HepG2 (cell line): Measurements from ENCODE around the gene SSBP4. TPM values are rescaled to one million over a fixed set of nuclear protein-coding genes. Genes with fewer than 3 reads are reported as not detected.

Experiments used
- FOXO4 ChIP-seq: sonication (generic); formaldehyde crosslinking; conservative IDR thresholded peaks from 2 replicates; pipeline ENCODE4 v1.8.1; 2023; ENCODE audit warnings: missing genetic modification reagents
- KDM2A ChIP-seq: sonication (generic); formaldehyde crosslinking; IDR thresholded peaks from 2 replicates; pipeline ENCODE4 v1.4.0; 2020; ENCODE audit warnings: low read depth, missing genetic modification reagents, borderline replicate concordance
- NCOA1 ChIP-seq: sonication (generic); formaldehyde crosslinking; IDR thresholded peaks from 2 replicates; pipeline ENCODE4 v1.9.0; 2021; ENCODE audit warnings: missing genetic modification reagents
- PITX1 ChIP-seq: sonication (generic); formaldehyde crosslinking; IDR thresholded peaks from 2 replicates; pipeline ENCODE4 v1.5.1; 2020; ENCODE audit warnings: mild to moderate bottlenecking, missing genetic modification reagents
- RBAK ChIP-seq: sonication (generic); formaldehyde crosslinking; IDR thresholded peaks from 2 replicates; pipeline ENCODE4 v1.5.1; 2020; ENCODE audit warnings: mild to moderate bottlenecking, missing genetic modification reagents
- RBM39 ChIP-seq: fragments of 200-400 bp; formaldehyde crosslinking; IDR thresholded peaks from one replicate; pipeline ENCODE4 v1.6.1; 2018; ENCODE audit warnings: antibody characterized with exemption, mild to moderate bottlenecking, low read depth, low read length; ENCODE audit not compliant: poor library complexity, severe bottlenecking
- SATB2 ChIP-seq: sonication (generic); formaldehyde crosslinking; IDR thresholded peaks from 2 replicates; pipeline ENCODE4 v1.5.0; 2020; ENCODE audit warnings: missing genetic modification reagents
- SRSF1 ChIP-seq: fragments of 200-400 bp; formaldehyde crosslinking; optimal IDR thresholded peaks from 2 replicates; pipeline ENCODE3; 2017; ENCODE audit warnings: mild to moderate bottlenecking, low read depth, low read length, moderate library complexity
- TFDP1 ChIP-seq: IDR thresholded peaks from 2 replicates; pipeline ENCODE4 v1.6.1; 2016; ENCODE audit warnings: missing compliant biosample characterization, missing genetic modification reagents, borderline replicate concordance
- TMF1 ChIP-seq: sonication (generic); formaldehyde crosslinking; IDR thresholded peaks from 2 replicates; pipeline ENCODE4 v1.8.1; 2022; ENCODE audit warnings: low read depth, missing genetic modification reagents
- TSC22D2 ChIP-seq: sonication (generic); formaldehyde crosslinking; IDR thresholded peaks from 2 replicates; pipeline ENCODE4 v1.5.1; 2020; ENCODE audit warnings: missing genetic modification reagents, mild to moderate bottlenecking, borderline replicate concordance
- ZBTB10 ChIP-seq: sonication (generic); formaldehyde crosslinking; IDR thresholded peaks from 2 replicates; pipeline ENCODE4 v1.4.0; 2020; ENCODE audit warnings: missing genetic modification reagents, borderline replicate concordance
- ZFP91 ChIP-seq: sonication (generic); formaldehyde crosslinking; IDR thresholded peaks from 2 replicates; pipeline ENCODE4 v1.9.0; 2022; ENCODE audit warnings: missing genetic modification reagents, mild to moderate bottlenecking, borderline replicate concordance
- ZNF205 ChIP-seq: IDR thresholded peaks from 2 replicates; pipeline ENCODE4 v1.6.1; 2018; ENCODE audit warnings: missing biosample characterization, missing genetic modification reagents
- ZNF512B ChIP-seq: sonication (generic); formaldehyde crosslinking; IDR thresholded peaks from 2 replicates; pipeline ENCODE4 v1.5.1; 2020; ENCODE audit warnings: missing genetic modification reagents, mild to moderate bottlenecking, borderline replicate concordance
- ZNF556 ChIP-seq: sonication (generic); formaldehyde crosslinking; IDR thresholded peaks from 2 replicates; pipeline ENCODE4 v1.4.0; 2020; ENCODE audit warnings: mild to moderate bottlenecking, missing genetic modification reagents, borderline replicate concordance
- ZNF589 ChIP-seq: sonication (generic); formaldehyde crosslinking; conservative IDR thresholded peaks from 2 replicates; pipeline ENCODE4 v1.8.0; 2022; ENCODE audit warnings: mild to moderate bottlenecking, moderate library complexity, missing genetic modification reagents
- ZNF883 ChIP-seq: sonication (generic); formaldehyde crosslinking; IDR thresholded peaks from 2 replicates; pipeline ENCODE4 v1.5.1; 2020; ENCODE audit warnings: mild to moderate bottlenecking, missing genetic modification reagents; ENCODE audit errors: not compliant biosample characterization
- ZSCAN25 ChIP-seq: sonication (generic); formaldehyde crosslinking; IDR thresholded peaks from 2 replicates; pipeline ENCODE4 v1.8.0; 2022; ENCODE audit warnings: mild to moderate bottlenecking, missing genetic modification reagents
- polyA plus RNA-seq, 8 experiments: library from polyadenylated mRNA; depleted of rRNA in 3 of 8; stranded (reverse) in 7 of 8; unstranded in 1 of 8; fragments of >200 nt; fragmentation: Illumina TruSeq in 4 of 8; extraction: Trizol in 4 of 8; gene quantifications; 2 replicates each; pipeline versions ENCODE4 v1.2.1 to v1.2.3, GENCODE V29; 2011 to 2016; ENCODE audit warnings: low read depth in 4 of 8, missing spikeins in 1 of 8, mixed read lengths in 1 of 8; ENCODE audit not compliant: insufficient read depth in 1 of 8
- total RNA-seq, 5 experiments: library from RNA; depleted of rRNA; stranded (reverse); fragments of >200 nt; fragmentation: Illumina TruSeq; extraction: Trizol; gene quantifications; 2 replicates each; pipeline ENCODE4 v1.2.3, GENCODE V29; 2016; ENCODE audit warnings: low read depth in 1 of 5

SSBP4 gene
- total and polyA plus RNA-seq, 2 of the 13 experiments (the other 11 are each of a cell fraction or from before 2014, with no cell fraction given): 20.8 to 39.5 TPM

GRCh38 chr19:18438331-18439024 lies 19.3 kb downstream of the SSBP4 start (continued):
- TF ChIP-seq ZNF512B: peak; percentile 78; the same call in 1 of the 2 replicates
- no peak for TF ChIP-seq SATB2 (CRISPR knock-in tag)
- TF ChIP-seq TFDP1 (CRISPR knock-in tag): 0 out of 2 replicates have a peak, but pooled peaks have one; percentile 55
- TF ChIP-seq KDM2A: peak; percentile 84
- peak; percentile 74 for TF ChIP-seq ZSCAN25 (CRISPR knock-in tag)
- TF ChIP-seq PITX1 (CRISPR knock-in tag): peak; percentile 51; the same call in 1 of the 2 replicates
- no peak for TF ChIP-seq TSC22D2 (CRISPR knock-in tag)
- TF ChIP-seq ZNF556: 0 out of 2 replicates have a peak, but pooled peaks have one; percentile 55
- peak; percentile 31 for TF ChIP-seq RBM39
- TF ChIP-seq NCOA1 (CRISPR knock-in tag): no peak
- TF ChIP-seq ZNF205: no peak
- TF ChIP-seq TMF1 (CRISPR knock-in tag): no peak
- no peak for TF ChIP-seq RBAK (CRISPR knock-in tag)
- no peak; the same call in 1 of the 2 replicates for TF ChIP-seq ZFP91 (CRISPR knock-in tag)
- TF ChIP-seq SRSF1: peak; percentile 74
- TF ChIP-seq ZNF883 (CRISPR knock-in tag): peak; percentile 26
- no peak for TF ChIP-seq FOXO4 (CRISPR knock-in tag)
- TF ChIP-seq ZNF589 (CRISPR knock-in tag): peak; percentile 85
- TF ChIP-seq ZBTB10 (CRISPR knock-in tag): no peak
